ENCODE measurements around the gene RRP12. TPM values are rescaled to one million over a fixed set of nuclear protein-coding genes. Genes with fewer than 3 reads are reported as not detected.

Gene RRP12
- total RNA-seq, 1 donor from 2014 or later, result 42.1 TPM

- H3K4me3 Mint-ChIP-seq, result peak overlapping the region; percentile 4
- no peaks in the 10 kb centered on the region for H3K9me3 Mint-ChIP-seq
- TF ChIP-seq CTCF (conservative IDR thresholded peaks at IDR 0.05), result no peak
- peaks cover 34% of the 10 kb centered on the region for H3K27me3 Mint-ChIP-seq (ENCODE audit: low read depth)
- DNase-seq (ENCODE audit: low read depth, low spot score), result no peak
- peaks cover 19% of the 10 kb centered on the region for H3K4me1 Mint-ChIP-seq
- H3K36me3 Mint-ChIP-seq (ENCODE audit: low read depth), result peaks cover 5% of the 10 kb centered on the region
- H3K27ac Mint-ChIP-seq (ENCODE audit: unreplicated experiment), result no peak overlapping the region
Measured at GRCh38 chr10:97329766-97330165, 71.4 kb downstream of the RRP12 start.

GRCh38 chr10:97328646-97329453 is 72.3 kb downstream of the RRP12 start:
- Mint-ChIP-seq H3K9me3 (no peaks in the 10 kb centered on the region), H3K4me3 (no peak overlapping the region), H3K36me3 (ENCODE audit: low read depth) (peaks cover 5% of the 10 kb centered on the region), H3K27ac (ENCODE audit: unreplicated experiment) (no peak overlapping the region), H3K27me3 (ENCODE audit: low read depth) (peaks cover 34% of the 10 kb centered on the region), H3K4me1 (peaks cover 19% of the 10 kb centered on the region)
- TF ChIP-seq CTCF (conservative IDR thresholded peaks at IDR 0.05), result no peak
- DNase-seq (ENCODE audit: low read depth, low spot score), result no peak

GRCh38 chr10:97327348-97328294 is 73.5 kb downstream of the RRP12 start:
- Mint-ChIP-seq H3K27ac (ENCODE audit: unreplicated experiment) (no peak overlapping the region), H3K36me3 (ENCODE audit: low read depth) (peaks cover 2% of the 10 kb centered on the region), H3K4me3 (no peak overlapping the region), H3K4me1 (peaks cover 8% of the 10 kb centered on the region), H3K9me3 (no peaks in the 10 kb centered on the region), H3K27me3 (ENCODE audit: low read depth) (peaks cover 32% of the 10 kb centered on the region)
- no peak for TF ChIP-seq CTCF (conservative IDR thresholded peaks at IDR 0.05)
- DNase-seq (ENCODE audit: low read depth, low spot score), result no peak

- H3K4me3 Mint-ChIP-seq, result no peak overlapping the region
- peaks cover 12% of the 10 kb centered on the region for H3K4me1 Mint-ChIP-seq
- DNase-seq (ENCODE audit: low read depth, low spot score), result no peak
- no peaks in the 10 kb centered on the region for H3K36me3 Mint-ChIP-seq (ENCODE audit: low read depth)
- peaks cover 38% of the 10 kb centered on the region for H3K27me3 Mint-ChIP-seq (ENCODE audit: low read depth)
- no peak for TF ChIP-seq CTCF (conservative IDR thresholded peaks at IDR 0.05)
- no peaks in the 10 kb centered on the region for H3K9me3 Mint-ChIP-seq
- H3K27ac Mint-ChIP-seq (ENCODE audit: unreplicated experiment), result no peak overlapping the region
Measured at GRCh38 chr10:97325754-97326153, 75.4 kb downstream of the RRP12 start.

- H3K4me1 Mint-ChIP-seq, result peaks cover 24% of the 10 kb centered on the region
- H3K36me3 Mint-ChIP-seq (ENCODE audit: low read depth), result no peaks in the 10 kb centered on the region
- no peak overlapping the region for H3K27ac Mint-ChIP-seq (ENCODE audit: unreplicated experiment)
- TF ChIP-seq CTCF (conservative IDR thresholded peaks at IDR 0.05), result no peak
- no peak for DNase-seq (ENCODE audit: low read depth, low spot score)
- no peaks in the 10 kb centered on the region for H3K9me3 Mint-ChIP-seq
- H3K4me3 Mint-ChIP-seq, result peak overlapping the region; percentile 63
- H3K27me3 Mint-ChIP-seq (ENCODE audit: low read depth), result peaks cover 50% of the 10 kb centered on the region
Measured at GRCh38 chr10:97323501-97323900, 77.6 kb downstream of the RRP12 start.
